Smooth muscle cell (in vitro differentiated cells): ENCODE results near the gene PLEKHJ1. TPM values are rescaled to one million over a fixed set of nuclear protein-coding genes. Genes with fewer than 3 reads are reported as not detected.

Experiments used
- DNase-seq: peaks from one replicate; lab custom pipeline; 2025; ENCODE audit not compliant: unreplicated experiment; lab: John Stamatoyannopoulos, UW
- H2AFZ ChIP-seq: fragments of 200-600 bp; sonication (generic); 2 replicates; pipeline ENCODE4 v1.6.0; 2016; ENCODE audit warnings: antibody characterized with exemption, low read depth, mild to moderate bottlenecking
- H3F3A ChIP-seq: fragments of 200-600 bp; sonication (generic); 2 replicates; pipeline ENCODE4 v1.6.0; 2017; ENCODE audit warnings: antibody characterized with exemption, low read depth
- H3K27ac ChIP-seq: fragments of 200-600 bp; sonication (generic); 2 replicates; pipeline ENCODE4 v1.5.1; 2016; ENCODE audit warnings: low read depth, mild to moderate bottlenecking
- H3K27me3 ChIP-seq: fragments of 200-600 bp; sonication (generic); 2 replicates; pipeline ENCODE4 v1.6.1; 2016; ENCODE audit warnings: low read depth, mild to moderate bottlenecking
- H3K36me3 ChIP-seq: fragments of 200-600 bp; sonication (generic); 2 replicates; pipeline ENCODE4 v1.5.1; 2016; ENCODE audit warnings: low read depth
- H3K4me1 ChIP-seq: fragments of 200-600 bp; sonication (generic); 2 replicates; pipeline ENCODE4 v1.5.1; 2016; ENCODE audit warnings: low read depth
- H3K4me2 ChIP-seq: fragments of 200-600 bp; sonication (generic); 2 replicates; pipeline ENCODE4 v1.6.0; 2016; ENCODE audit warnings: mild to moderate bottlenecking
- H3K4me3 ChIP-seq: fragments of 200-600 bp; sonication (generic); 2 replicates; pipeline ENCODE4 v1.5.1; 2016; ENCODE audit warnings: mild to moderate bottlenecking
- H3K79me2 ChIP-seq: fragments of 200-600 bp; sonication (generic); 2 replicates; pipeline ENCODE4 v1.6.0; 2016; ENCODE audit warnings: low read depth, mild to moderate bottlenecking
- H3K9ac ChIP-seq: fragments of 200-600 bp; sonication (generic); 2 replicates; pipeline ENCODE4 v1.6.0; 2016; ENCODE audit warnings: low read depth
- H3K9me3 ChIP-seq: fragments of 200-600 bp; sonication (generic); replicated peaks from 2 replicates; pipeline ENCODE4 v1.5.1; 2016; ENCODE audit warnings: low read depth
- H4K20me1 ChIP-seq: fragments of 200-600 bp; sonication (generic); 2 replicates; pipeline ENCODE4 v1.6.0; 2016; ENCODE audit warnings: low read depth
- WGBS: methylation state at CpG from one replicate; pipeline ENCODE4 v1.1.7; 2016; ENCODE audit warnings: low lambda C conversion rate; 5-methylcytosine and 5-hydroxymethylcytosine counted together
- polyA plus RNA-seq: library from polyadenylated mRNA; unstranded; fragments of >200 nt; fragmentation: Nextera tagmentation; extraction: Ambion mirVana; gene quantifications from 2 replicates; pipeline ENCODE4 v1.2.1, GENCODE V29; 2016
- total RNA-seq: library from RNA; depleted of rRNA; stranded (reverse); fragments of >200 nt; gene quantifications from 2 replicates; pipeline ENCODE4 v1.2.3, GENCODE V29; 2014
- TF ChIP-seq, protein P1 (sequence below): fragments of 200-600 bp; sonication (generic); IDR thresholded peaks from 2 replicates; pipeline ENCODE4 v1.5.1; 2017; ENCODE audit warnings: borderline replicate concordance, mild to moderate bottlenecking, antibody characterized with exemption; ENCODE audit not compliant: insufficient read depth, poor library complexity, severe bottlenecking

PLEKHJ1 gene
- total and polyA plus RNA-seq, 2 experiments from 2014 or later: 38.6 to 76.5 TPM

DNA sequence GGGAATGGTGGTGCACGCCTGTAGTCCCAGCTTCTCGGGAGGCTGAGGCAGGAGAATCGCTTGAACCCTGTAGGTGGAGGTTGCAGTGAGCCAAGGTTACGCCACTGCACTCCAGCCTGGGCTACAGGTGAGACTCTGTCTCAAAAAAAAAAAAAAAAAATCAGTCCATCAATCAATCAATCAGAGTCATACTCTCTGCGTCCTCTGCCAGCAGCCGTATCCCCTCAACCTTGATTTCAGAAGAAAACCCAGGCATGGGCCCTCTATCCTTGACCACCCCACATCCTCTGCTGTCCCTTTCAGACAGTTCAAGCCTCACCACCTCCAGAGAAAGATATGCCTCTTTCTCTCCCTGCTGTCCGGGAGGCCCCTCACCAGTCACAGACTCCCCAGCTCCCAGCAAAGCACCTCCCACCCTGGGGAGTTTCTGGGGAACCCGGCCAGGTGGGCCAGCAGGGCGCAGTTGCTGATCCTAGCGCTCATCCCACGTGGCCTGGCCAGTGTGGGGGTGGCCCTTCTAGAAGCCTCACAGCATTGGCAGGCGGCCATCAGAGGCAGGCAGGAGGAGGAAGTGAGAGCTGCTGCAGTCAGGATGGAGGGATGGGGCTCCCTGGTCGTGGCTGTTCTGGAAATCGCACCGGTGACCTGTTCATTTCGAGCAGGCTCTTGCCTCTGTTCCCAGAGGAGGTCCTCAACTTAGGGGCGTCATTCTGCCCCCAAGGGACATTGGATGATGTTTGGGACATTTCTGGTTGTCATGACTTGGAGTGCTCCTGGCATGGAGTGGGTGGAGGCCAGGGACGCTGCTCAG, 30.3 kb upstream of the PLEKHJ1 start:
- Histone ChIP-seq H3K27me3 (no peaks in the 10 kb centered on the region), H3K79me2 (peaks cover 23% of the 10 kb centered on the region), H3K4me2 (no peak overlapping the region), H2AFZ (no peak overlapping the region), H3K36me3 (no peaks in the 10 kb centered on the region), H3K9ac (no peak overlapping the region), H3K9me3 (no peaks in the 10 kb centered on the region), H3K27ac (no peak overlapping the region), H3F3A (peaks cover 11% of the 10 kb centered on the region), H3K4me3 (no peak overlapping the region), H3K4me1 (peaks cover 5% of the 10 kb centered on the region), H4K20me1 (peaks cover 20% of the 10 kb centered on the region)
- 79% methylated on average over 18 of the region's 18 CpGs for WGBS
- no peak for DNase-seq
- TF ChIP-seq, protein P1, sequence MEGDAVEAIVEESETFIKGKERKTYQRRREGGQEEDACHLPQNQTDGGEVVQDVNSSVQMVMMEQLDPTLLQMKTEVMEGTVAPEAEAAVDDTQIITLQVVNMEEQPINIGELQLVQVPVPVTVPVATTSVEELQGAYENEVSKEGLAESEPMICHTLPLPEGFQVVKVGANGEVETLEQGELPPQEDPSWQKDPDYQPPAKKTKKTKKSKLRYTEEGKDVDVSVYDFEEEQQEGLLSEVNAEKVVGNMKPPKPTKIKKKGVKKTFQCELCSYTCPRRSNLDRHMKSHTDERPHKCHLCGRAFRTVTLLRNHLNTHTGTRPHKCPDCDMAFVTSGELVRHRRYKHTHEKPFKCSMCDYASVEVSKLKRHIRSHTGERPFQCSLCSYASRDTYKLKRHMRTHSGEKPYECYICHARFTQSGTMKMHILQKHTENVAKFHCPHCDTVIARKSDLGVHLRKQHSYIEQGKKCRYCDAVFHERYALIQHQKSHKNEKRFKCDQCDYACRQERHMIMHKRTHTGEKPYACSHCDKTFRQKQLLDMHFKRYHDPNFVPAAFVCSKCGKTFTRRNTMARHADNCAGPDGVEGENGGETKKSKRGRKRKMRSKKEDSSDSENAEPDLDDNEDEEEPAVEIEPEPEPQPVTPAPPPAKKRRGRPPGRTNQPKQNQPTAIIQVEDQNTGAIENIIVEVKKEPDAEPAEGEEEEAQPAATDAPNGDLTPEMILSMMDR: no peak

DNA sequence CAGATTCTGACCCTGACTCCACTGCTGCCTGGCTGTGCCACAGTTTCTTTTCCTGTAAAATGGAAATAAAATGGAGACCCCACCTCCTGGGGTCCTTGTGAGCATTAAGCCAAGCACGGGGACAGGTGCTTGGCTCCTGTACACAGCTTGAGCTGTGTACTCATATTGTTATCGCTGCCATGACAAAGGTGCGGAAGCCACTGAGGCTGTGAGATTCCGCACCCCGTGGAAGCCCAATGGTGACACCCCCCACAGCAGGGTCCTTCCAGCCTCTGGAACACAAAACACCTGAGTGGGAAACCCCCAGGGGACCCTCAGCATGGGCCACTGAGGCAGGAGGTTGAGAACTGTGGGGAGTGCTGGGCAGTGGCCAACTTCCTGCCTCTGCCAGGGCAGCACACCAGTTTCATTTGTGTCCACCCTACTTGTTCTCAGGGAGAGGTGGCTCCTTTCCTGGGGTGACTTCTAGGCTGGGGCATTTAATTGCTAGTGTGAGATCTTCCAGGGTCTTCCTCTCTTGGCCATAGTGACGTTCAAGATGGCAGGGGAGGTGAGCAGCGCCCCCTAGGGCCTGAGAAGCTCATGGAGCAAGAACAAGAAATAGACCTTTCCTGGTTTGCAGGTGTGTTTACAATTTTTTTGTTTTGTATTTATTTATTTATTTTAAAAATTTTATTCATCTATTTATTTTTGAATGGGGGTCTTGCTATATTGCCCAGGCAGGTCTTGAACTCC, 25.5 kb upstream of the PLEKHJ1 start:
- Histone ChIP-seq H3K9me3 (no peaks in the 10 kb centered on the region), H2AFZ (no peak overlapping the region), H4K20me1 (no peaks in the 10 kb centered on the region), H3K36me3 (no peaks in the 10 kb centered on the region), H3K27ac (no peak overlapping the region), H3K4me3 (no peak overlapping the region), H3K4me2 (no peak overlapping the region), H3K79me2 (no peaks in the 10 kb centered on the region), H3F3A (no peaks in the 10 kb centered on the region), H3K4me1 (no peaks in the 10 kb centered on the region), H3K27me3 (no peaks in the 10 kb centered on the region), H3K9ac (no peak overlapping the region)
- WGBS: 71% methylated on average over 7 of the region's 7 CpGs
- no peak for DNase-seq
- TF ChIP-seq, protein P1: peak; percentile 43

DNA sequence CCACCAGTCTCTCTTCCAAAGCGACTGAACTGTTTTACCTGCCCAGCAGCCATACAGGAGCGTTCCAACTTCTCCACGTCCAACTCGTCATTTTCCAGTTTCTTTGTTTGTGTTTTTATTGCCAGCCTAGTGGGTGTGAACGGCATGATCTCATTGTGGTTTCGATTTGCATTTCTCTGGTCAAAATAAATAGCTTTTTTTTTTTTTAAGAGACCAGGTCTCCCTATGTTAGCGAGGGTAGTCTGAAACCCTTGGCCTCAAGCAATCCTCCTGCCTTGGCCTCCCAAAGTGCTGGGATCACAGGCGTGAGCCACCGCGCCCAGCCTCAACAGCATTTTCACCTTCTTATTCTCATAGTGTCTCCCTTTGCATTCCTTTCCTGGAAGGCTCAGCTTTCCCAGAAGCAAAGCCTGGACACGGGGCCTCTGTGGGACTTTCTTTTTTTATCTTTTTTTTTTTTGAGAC, 24.2 kb upstream of the PLEKHJ1 start:
- Histone ChIP-seq H3K79me2 (no peaks in the 10 kb centered on the region), H3K36me3 (no peaks in the 10 kb centered on the region), H3K27ac (no peak overlapping the region), H4K20me1 (no peaks in the 10 kb centered on the region), H3K9ac (no peak overlapping the region), H3K4me1 (no peaks in the 10 kb centered on the region), H3K4me3 (no peak overlapping the region), H3F3A (no peaks in the 10 kb centered on the region), H3K9me3 (no peaks in the 10 kb centered on the region), H2AFZ (no peak overlapping the region), H3K4me2 (no peak overlapping the region), H3K27me3 (no peaks in the 10 kb centered on the region)
- no peak for DNase-seq
- TF ChIP-seq, protein P1: no peak
- 83% methylated on average over 11 of the region's 11 CpGs for WGBS
